ENCODE data around the gene FAM114A1. TPM values are rescaled to one million over a fixed set of nuclear protein-coding genes. Genes with fewer than 3 reads are reported as not detected.

FAM114A1 gene
- total RNA-seq, 1 experiment from 2014 or later, result 32.0 TPM

- Histone ChIP-seq H3K27ac (ENCODE audit: low read length) (peak within 1 kb of the TSS; percentile 82), H3K9me3 (ENCODE audit: control insufficient read depth, insufficient read depth, low read depth, low read length) (no peaks in the 10 kb centered on the region), H3K4me3 (ENCODE audit: low read depth in 2 of 2, low read length in 2 of 2) (peak within 1 kb of the TSS; percentile 27 to 54), H3K36me3 (ENCODE audit: control insufficient read depth, insufficient read depth, low read length) (no peaks in the 10 kb centered on the region), H3K4me1 (ENCODE audit: control insufficient read depth, insufficient read depth, low read length) (peaks cover 19% of the 10 kb centered on the region), H3K27me3 (ENCODE audit: control insufficient read depth, insufficient read depth, low read length) (no peaks in the 10 kb centered on the region)
- no peak for TF ChIP-seq REST (IDR thresholded peaks at IDR 0.05; ENCODE audit: insufficient read depth in 1 of 2, low read depth in 2 of 2, low read length in 1 of 2)
- TF ChIP-seq SIN3A (IDR thresholded peaks at IDR 0.05; ENCODE audit: borderline replicate concordance, insufficient read depth, low read depth, low read length), result no peak
- TF ChIP-seq POLR2AphosphoS5 (IDR thresholded peaks at IDR 0.05; ENCODE audit: low read depth, low read length), result no peak
- TF ChIP-seq TCF7L2 (IDR thresholded peaks at IDR 0.05; ENCODE audit: low read depth, low read length), result no peak
- peak; percentile 71; the same call in 1 of the 2 replicates for TF ChIP-seq CTCF (IDR thresholded peaks at IDR 0.05)
- no TSS peak for BruUV-seq (replicated peaks)
- in situ Hi-C loops (cut with HindIII; ENCODE audit: low pct_unique_long_range_greater_than_20kb, low sequenced_read_pairs) (no loop called here), intact Hi-C loops (cut with micrococcal nuclease; ENCODE audit: unreplicated experiment) (loop anchor here (2.0 kb wide), 1 partner anchor 96 kb away; no protein-coding TSS in a partner anchor)
- ATAC-seq (peak; percentile 45; the same call in 1 of the 2 replicates), DNase-seq (ENCODE audit: low read depth, low spot score) (peak; percentile 83)
- POLR2A ChIA-PET, result no interaction called here
- CTCF ChIA-PET, result interaction anchor here (0.8 to 1.1 kb wide), 2 partner anchors 74 to 98 kb away, joined by 3 to 4 read pairs; partner anchors contain the start of gene TLR10
These were observed 10.9 kb upstream of the FAM114A1 start, which contains the start of gene TLR6 for GRCh38 chr4:38856524-38857337. TSS of gene TLR6 (minus strand) at chr4:38856817. CDS start at chr4:38829473, 27,344 bp downstream.

GRCh38 chr4:38857354-38858096 lies 10.1 kb upstream of the FAM114A1 start:
- ATAC-seq (peak; percentile 87), DNase-seq (ENCODE audit: low read depth, low spot score) (peak; percentile 89)
- ChIA-PET CTCF (interaction anchor here (0.8 kb wide), 1 partner anchor 98 kb away, joined by 3 read pairs; no protein-coding TSS in a partner anchor), POLR2A (no interaction called here)
- no peaks in the 10 kb centered on the region for H3K9me3 ChIP-seq (ENCODE audit: control insufficient read depth, insufficient read depth, low read depth, low read length)
- H3K4me3 ChIP-seq (ENCODE audit: low read depth in 2 of 2, low read length in 2 of 2), result peak overlapping the region in 1 of 2 experiments; percentile 30; a peak in 2 of 4 replicates
- intact Hi-C loops (cut with micrococcal nuclease; ENCODE audit: unreplicated experiment), result loop anchor here (2.0 kb wide), 1 partner anchor 97 kb away; no protein-coding TSS in a partner anchor
- no peak for TF ChIP-seq CTCF (IDR thresholded peaks at IDR 0.05)
- TF ChIP-seq REST (IDR thresholded peaks at IDR 0.05; ENCODE audit: insufficient read depth in 1 of 2, low read depth in 2 of 2, low read length in 1 of 2), result no peak
- H3K36me3 ChIP-seq (ENCODE audit: control insufficient read depth, insufficient read depth, low read length), result no peaks in the 10 kb centered on the region
- in situ Hi-C loops (cut with HindIII; ENCODE audit: low pct_unique_long_range_greater_than_20kb, low sequenced_read_pairs), result no loop called here
- no peaks in the 10 kb centered on the region for H3K27me3 ChIP-seq (ENCODE audit: control insufficient read depth, insufficient read depth, low read length)
- H3K27ac ChIP-seq (ENCODE audit: low read length), result peak overlapping the region; percentile 82
- TSS peak; percentile 93 for BruUV-seq (replicated peaks)
- peaks cover 19% of the 10 kb centered on the region for H3K4me1 ChIP-seq (ENCODE audit: control insufficient read depth, insufficient read depth, low read length)
